HS-27A (cell line): ENCODE data around the gene MARCHF9.

Experiments used
- DNase-seq: peaks from one replicate; pipeline ENCODE4 v3.0.0-alpha.2; 2012; ENCODE audit warnings: low read depth, missing footprints

Gene MARCHF9

GRCh38 chr12:57800965-57801364 is 46.1 kb downstream of the MARCHF9 start:
- DNase-seq, result no peak

GRCh38 chr12:57802607-57803006 is 47.7 kb downstream of the MARCHF9 start:
- DNase-seq, result no peak

GRCh38 chr12:57803319-57803893 is 48.5 kb downstream of the MARCHF9 start:
- DNase-seq, result no peak

GRCh38 chr12:57806677-57807076 is 51.8 kb downstream of the MARCHF9 start:
- no peak for DNase-seq

- no peak for DNase-seq
Observed at GRCh38 chr12:57807285-57807684, 52.4 kb downstream of the MARCHF9 start.

GRCh38 chr12:57808351-57808750 is 53.4 kb downstream of the MARCHF9 start:
- DNase-seq, result no peak

GRCh38 chr12:57809425-57809824 is 54.5 kb downstream of the MARCHF9 start:
- DNase-seq, result no peak
